ENCODE results near the gene SLC39A3. TPM values are rescaled to one million over a fixed set of nuclear protein-coding genes. Genes with fewer than 3 reads are reported as not detected.

Gene SLC39A3
- total and polyA plus RNA-seq, 2 donors (not counting 1 experiment from before 2014, with no cell fraction given), result 23.9 to 28.2 TPM

GRCh38 chr19:2711875-2712205 lies 28.0 kb downstream of the SLC39A3 start:
- Histone ChIP-seq H3K79me2 (ENCODE audit: control insufficient read depth, insufficient read depth, low read length) (no peaks in the 10 kb centered on the region), H3K9ac (ENCODE audit: insufficient read depth, low read length) (no peak overlapping the region), H3K27me3 (ENCODE audit: control insufficient read depth, insufficient read depth, low read length) (no peaks in the 10 kb centered on the region), H3K36me3 (ENCODE audit: control insufficient read depth, insufficient read depth, low read length) (no peaks in the 10 kb centered on the region), H3K4me1 (ENCODE audit: control insufficient read depth, extremely low read depth, insufficient read depth, low read length) (no peaks in the 10 kb centered on the region), H3K4me2 (ENCODE audit: extremely low read depth, insufficient read depth, low read length) (no peak overlapping the region), H3K4me3 (replicated peaks in 1 of 4; ENCODE audit: control extremely low read depth in 1 of 4, insufficient read depth in 1 of 4, low read depth in 3 of 4, low read length in 4 of 4) (no peak overlapping the region), H3K9me3 (ENCODE audit: control insufficient read depth, insufficient read depth, low read depth, low read length) (no peaks in the 10 kb centered on the region), H3K27ac (ENCODE audit: insufficient read depth, low read length) (no peak overlapping the region), H2AFZ (ENCODE audit: low read length) (no peak overlapping the region), H4K20me1 (ENCODE audit: control insufficient read depth, extremely low read depth, insufficient read depth, low read length) (no peaks in the 10 kb centered on the region)
- TF ChIP-seq EZH2 (IDR thresholded peaks at IDR 0.05; ENCODE audit: low read length, missing control alignments) (no peak), CTCF (conservative IDR thresholded peaks at IDR 0.05 in 1 of 2, IDR thresholded peaks at IDR 0.05 in 1 of 2; ENCODE audit: low read depth in 1 of 2, low read length in 2 of 2) (no peak)
- no peak for DNase-seq (ENCODE audit: low read depth in 2 of 2)

- no peak overlapping the region for H3K9ac ChIP-seq (ENCODE audit: insufficient read depth, low read length)
- TF ChIP-seq CTCF (conservative IDR thresholded peaks at IDR 0.05 in 1 of 2, IDR thresholded peaks at IDR 0.05 in 1 of 2; ENCODE audit: low read depth in 1 of 2, low read length in 2 of 2) (no peak), EZH2 (IDR thresholded peaks at IDR 0.05; ENCODE audit: low read length, missing control alignments) (no peak)
- no peaks in the 10 kb centered on the region for H3K79me2 ChIP-seq (ENCODE audit: control insufficient read depth, insufficient read depth, low read length)
Observed at GRCh38 chr19:2711172-2711874, 28.5 kb downstream of the SLC39A3 start.

GRCh38 chr19:2706251-2706650 lies 33.6 kb downstream of the SLC39A3 start:
- no peak overlapping the region for H3K27ac ChIP-seq (ENCODE audit: insufficient read depth, low read length)
- H3K4me1 ChIP-seq (ENCODE audit: control insufficient read depth, extremely low read depth, insufficient read depth, low read length), result no peaks in the 10 kb centered on the region
- H3K9me3 ChIP-seq (ENCODE audit: control insufficient read depth, insufficient read depth, low read depth, low read length), result no peaks in the 10 kb centered on the region
- TF ChIP-seq EZH2 (IDR thresholded peaks at IDR 0.05; ENCODE audit: low read length, missing control alignments) (no peak), CTCF (conservative IDR thresholded peaks at IDR 0.05 in 1 of 2, IDR thresholded peaks at IDR 0.05 in 1 of 2; ENCODE audit: low read depth in 1 of 2, low read length in 2 of 2) (no peak)
- H3K4me3 ChIP-seq (replicated peaks in 1 of 4; ENCODE audit: control extremely low read depth in 1 of 4, insufficient read depth in 1 of 4, low read depth in 3 of 4, low read length in 4 of 4), result no peak overlapping the region
- H3K79me2 ChIP-seq (ENCODE audit: control insufficient read depth, insufficient read depth, low read length), result no peaks in the 10 kb centered on the region
- no peak overlapping the region for H2AFZ ChIP-seq (ENCODE audit: low read length)
- DNase-seq (ENCODE audit: low read depth in 2 of 2), result no peak
- H3K9ac ChIP-seq (ENCODE audit: insufficient read depth, low read length), result no peak overlapping the region
- H3K4me2 ChIP-seq (ENCODE audit: extremely low read depth, insufficient read depth, low read length), result no peak overlapping the region
- H3K36me3 ChIP-seq (ENCODE audit: control insufficient read depth, insufficient read depth, low read length), result no peaks in the 10 kb centered on the region
- no peaks in the 10 kb centered on the region for H3K27me3 ChIP-seq (ENCODE audit: control insufficient read depth, insufficient read depth, low read length)
- no peaks in the 10 kb centered on the region for H4K20me1 ChIP-seq (ENCODE audit: control insufficient read depth, extremely low read depth, insufficient read depth, low read length)

More at GRCh38 chr19:2711172-2711874, 28.5 kb downstream of the SLC39A3 start:
- Histone ChIP-seq H2AFZ (ENCODE audit: low read length) (no peak overlapping the region), H3K9me3 (ENCODE audit: control insufficient read depth, insufficient read depth, low read depth, low read length) (no peaks in the 10 kb centered on the region), H3K36me3 (ENCODE audit: control insufficient read depth, insufficient read depth, low read length) (no peaks in the 10 kb centered on the region), H3K27ac (ENCODE audit: insufficient read depth, low read length) (no peak overlapping the region), H3K27me3 (ENCODE audit: control insufficient read depth, insufficient read depth, low read length) (no peaks in the 10 kb centered on the region), H4K20me1 (ENCODE audit: control insufficient read depth, extremely low read depth, insufficient read depth, low read length) (no peaks in the 10 kb centered on the region), H3K4me2 (ENCODE audit: extremely low read depth, insufficient read depth, low read length) (no peak overlapping the region), H3K4me3 (replicated peaks in 1 of 4; ENCODE audit: control extremely low read depth in 1 of 4, insufficient read depth in 1 of 4, low read depth in 3 of 4, low read length in 4 of 4) (no peak overlapping the region), H3K4me1 (ENCODE audit: control insufficient read depth, extremely low read depth, insufficient read depth, low read length) (no peaks in the 10 kb centered on the region)
- peak; percentile 76 to 78 for DNase-seq (ENCODE audit: low read depth in 2 of 2)
